Endometrial microvascular endothelial cells (primary cell): ENCODE measurements around the gene PNMT. TPM values are rescaled to one million over a fixed set of nuclear protein-coding genes. Genes with fewer than 3 reads are reported as not detected.

Source experiments
- in situ Hi-C: cut with HindIII; loops from 2 replicates; pipeline ENCODE4 v1.10.0; 2017; ENCODE audit warnings: low sequenced_read_pairs, low pct_unique_long_range_greater_than_20kb; ENCODE audit errors: inconsistent ontology term
- total RNA-seq: library from RNA; depleted of rRNA; stranded (reverse); fragments of >200 nt; gene quantifications from one replicate; pipeline ENCODE4 v1.2.3, GENCODE V29; 2015; ENCODE audit errors: inconsistent ontology term

The PNMT gene
- total RNA-seq, 1 donor from 2014 or later, result not detected

- in situ Hi-C loops, result no loop called here
Observed at GRCh38 chr17:39632153-39632941, 35.9 kb upstream of the PNMT start.

DNA sequence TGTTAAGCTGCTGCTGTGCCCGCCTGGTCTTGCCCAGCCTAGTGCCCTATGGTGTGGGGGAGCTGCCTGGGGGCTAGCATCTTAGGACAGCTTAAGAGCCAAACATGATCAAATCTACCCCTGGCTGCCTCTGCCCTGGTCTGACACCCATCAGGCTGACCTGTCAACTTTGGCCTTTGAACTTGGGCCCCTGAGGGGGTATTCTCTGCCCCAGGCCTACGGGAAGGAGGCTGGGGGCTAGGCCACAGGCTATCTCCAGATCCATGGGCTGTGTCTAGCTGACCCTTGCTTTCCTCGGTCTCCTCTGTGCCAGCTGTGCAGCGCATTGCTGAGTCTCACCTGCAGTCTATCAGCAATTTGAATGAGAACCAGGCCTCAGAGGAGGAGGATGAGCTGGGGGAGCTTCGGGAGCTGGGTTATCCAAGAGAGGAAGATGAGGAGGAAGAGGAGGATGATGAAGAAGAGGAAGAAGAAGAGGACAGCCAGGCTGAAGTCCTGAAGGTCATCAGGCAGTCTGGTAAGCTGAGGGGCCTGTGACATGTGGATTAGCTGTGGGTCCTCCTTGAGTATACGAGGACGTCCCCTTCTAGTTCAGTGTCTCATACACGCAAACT is 34.6 kb upstream of the PNMT start:
- in situ Hi-C loops, result no loop called here

DNA sequence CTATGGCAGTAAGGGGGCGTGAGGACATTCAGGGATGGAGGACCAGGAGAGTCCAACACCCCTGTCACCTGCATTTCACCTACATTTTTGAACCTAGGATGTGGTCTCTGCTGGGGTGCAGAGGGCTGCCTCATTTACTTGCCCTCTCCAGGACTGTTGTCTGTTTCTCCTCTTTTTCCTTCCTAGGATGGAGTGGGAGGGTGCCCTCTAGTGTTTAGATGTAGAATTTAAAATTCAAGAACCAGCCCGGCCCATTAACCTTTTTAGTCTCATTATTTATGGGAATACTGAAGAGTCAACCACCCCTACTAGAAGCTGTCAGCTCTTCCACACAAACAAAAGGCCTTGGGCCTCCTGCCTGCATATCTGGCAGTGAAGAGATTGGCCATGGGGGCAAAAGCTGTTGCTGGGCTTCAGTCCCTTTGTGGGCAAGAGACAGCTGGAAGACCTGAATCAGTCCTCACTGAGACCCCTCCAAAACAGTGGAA is 33.8 kb upstream of the PNMT start:
- in situ Hi-C loops, result no loop called here

DNA sequence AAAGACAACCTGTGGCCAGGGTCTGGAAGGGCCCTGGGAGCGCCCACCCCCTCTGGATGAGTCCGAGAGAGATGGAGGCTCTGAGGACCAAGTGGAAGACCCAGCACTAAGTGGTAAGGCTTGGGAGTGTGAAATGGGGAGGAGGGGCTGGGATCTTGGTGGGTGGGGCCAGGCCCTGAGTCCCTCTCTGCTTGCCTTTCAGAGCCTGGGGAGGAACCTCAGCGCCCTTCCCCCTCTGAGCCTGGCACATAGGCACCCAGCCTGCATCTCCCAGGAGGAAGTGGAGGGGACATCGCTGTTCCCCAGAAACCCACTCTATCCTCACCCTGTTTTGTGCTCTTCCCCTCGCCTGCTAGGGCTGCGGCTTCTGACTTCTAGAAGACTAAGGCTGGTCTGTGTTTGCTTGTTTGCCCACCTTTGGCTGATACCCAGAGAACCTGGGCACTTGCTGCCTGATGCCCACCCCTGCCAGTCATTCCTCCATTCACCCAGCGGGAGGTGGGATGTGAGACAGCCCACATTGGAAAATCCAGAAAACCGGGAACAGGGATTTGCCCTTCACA is 32.6 kb upstream of the PNMT start:
- in situ Hi-C loops, result no loop called here

GRCh38 chr17:39636587-39636926 is 31.7 kb upstream of the PNMT start:
- in situ Hi-C loops, result no loop called here

DNA sequence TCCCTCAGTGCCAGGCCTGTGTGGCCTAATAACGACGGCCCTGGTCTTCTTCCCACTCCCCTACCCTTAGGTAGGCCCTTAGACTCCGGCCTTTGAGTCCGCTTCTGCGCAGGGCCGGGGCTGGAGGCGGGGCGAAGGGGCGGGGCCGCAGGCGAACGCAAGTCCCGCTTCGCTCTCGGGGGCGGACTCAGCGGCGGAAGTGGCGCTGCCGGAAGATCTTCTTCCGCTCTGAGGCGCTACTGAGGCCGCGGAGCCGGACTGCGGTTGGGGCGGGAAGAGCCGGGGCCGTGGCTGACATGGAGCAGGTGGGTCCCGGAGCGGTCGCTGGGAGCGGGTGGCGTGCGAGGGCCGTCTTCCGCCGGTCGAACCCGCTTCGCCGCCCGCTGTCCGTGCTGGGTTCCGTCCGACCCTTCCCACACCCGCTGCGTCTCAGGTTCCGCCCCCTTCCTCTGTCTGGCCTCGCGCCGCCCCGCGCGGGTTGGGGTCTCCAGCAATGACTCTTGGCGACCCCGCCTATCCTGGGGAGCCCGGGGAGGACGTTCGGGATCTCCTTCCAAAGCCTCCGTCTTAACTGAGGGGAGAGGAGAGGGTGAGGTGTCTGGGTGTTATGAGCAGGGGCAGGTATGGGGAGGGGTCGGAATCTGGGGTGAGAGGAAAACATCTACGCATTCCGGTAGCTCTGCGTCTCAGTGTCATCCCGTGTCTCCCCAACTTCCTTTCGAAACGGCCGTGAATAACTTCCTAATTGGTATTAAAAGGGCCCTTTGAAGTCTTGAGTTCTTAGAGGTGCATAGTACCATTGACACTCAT is 31.1 kb upstream of the PNMT start, which contains the start of gene STARD3:
STARD3 (plus strand) TSS at position 218 of the 810 bp plus-strand sequence. CDS start 16,388 bp downstream, outside the sequence.
- in situ Hi-C loops, result no loop called here

GRCh38 chr17:39638317-39638716 is 29.9 kb upstream of the PNMT start:
- in situ Hi-C loops, result no loop called here

DNA sequence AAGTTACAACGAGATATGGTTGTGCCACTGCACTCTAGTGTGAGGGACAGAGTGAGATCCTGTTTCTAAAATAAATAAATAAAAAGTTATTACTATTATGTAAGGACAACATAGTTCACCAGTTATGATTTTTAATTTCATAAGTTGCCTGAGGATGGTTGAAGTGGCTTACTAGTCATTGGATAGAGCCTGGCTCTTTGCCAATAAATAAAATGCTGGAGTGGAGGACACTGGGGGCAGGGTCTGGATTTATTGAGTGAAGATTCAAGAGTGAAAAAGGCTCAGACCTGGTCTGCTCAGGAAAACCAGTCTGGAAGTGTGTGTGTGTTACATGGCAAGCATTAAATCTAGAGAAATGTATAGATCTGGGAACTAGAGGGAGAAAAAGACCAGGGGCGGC is 29.2 kb upstream of the PNMT start:
- in situ Hi-C loops, result no loop called here

DNA sequence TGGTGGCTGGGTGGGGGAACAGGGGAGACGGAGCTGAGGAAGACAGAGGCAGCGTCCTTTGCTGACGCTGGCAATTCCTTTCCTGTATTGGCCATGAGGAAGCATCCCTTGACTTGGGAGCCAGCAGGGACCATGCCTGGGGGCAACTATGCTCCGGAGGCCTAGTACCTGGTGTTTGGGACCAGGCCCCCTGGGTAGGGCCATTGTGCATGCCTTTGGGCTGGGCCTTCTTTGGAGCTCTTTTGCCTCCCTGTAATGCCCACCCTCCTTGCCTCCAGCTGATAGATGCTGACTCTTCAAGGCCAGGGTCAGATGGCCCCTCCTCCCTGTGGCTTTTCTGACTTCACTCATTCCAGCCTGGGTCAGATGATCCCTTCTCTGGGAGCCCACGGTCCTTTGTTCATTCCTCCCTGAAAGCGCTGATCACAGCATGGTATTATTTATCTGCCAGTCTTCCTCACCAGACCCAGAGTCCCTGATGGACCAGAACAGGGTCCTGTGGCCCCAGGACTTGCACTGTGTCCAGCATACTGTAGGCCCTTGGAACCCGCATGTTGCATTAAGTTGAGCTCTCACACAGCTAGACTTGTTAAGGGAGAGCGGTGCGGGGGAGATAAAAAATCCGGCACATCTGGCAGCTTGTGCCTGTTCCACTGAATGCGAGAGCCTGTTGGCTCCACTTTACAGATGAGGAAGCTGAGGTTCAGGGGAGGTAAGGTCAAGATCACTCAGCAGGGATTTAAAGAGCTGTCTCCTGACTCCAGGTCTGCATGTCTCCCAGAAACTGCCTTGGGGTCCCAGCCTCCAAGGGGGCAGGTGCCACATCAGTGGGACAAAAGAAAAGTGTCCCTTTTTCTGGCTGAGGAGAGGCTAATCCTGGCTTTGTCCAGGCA is 28.4 kb upstream of the PNMT start:
- in situ Hi-C loops, result no loop called here

DNA sequence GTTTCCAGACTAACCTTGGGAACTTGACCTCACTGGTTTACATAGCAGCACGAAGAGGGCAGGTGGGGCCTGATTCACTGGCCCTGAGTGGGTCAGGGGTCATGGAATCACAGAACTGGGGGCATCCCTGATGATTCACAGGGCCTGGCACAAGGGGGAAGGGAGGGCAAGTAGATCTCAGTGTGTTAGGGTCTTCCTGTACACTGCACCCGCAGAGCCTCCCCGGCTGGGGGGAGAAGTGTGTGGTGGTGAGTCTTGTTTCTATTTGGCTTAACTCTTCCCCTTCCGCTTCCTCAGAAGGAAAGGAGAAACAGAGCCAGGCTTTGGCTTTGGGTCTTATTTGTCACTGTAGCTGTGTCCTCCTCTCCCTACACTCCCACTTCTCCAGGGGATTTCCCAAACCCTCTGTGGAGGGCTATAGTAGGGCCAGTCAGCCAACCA is 27.6 kb upstream of the PNMT start:
- in situ Hi-C loops, result no loop called here

- in situ Hi-C loops, result no loop called here
Observed at GRCh38 chr17:39641097-39641496, 27.2 kb upstream of the PNMT start.

GRCh38 chr17:39641883-39642282 is 26.4 kb upstream of the PNMT start:
- in situ Hi-C loops, result no loop called here

DNA sequence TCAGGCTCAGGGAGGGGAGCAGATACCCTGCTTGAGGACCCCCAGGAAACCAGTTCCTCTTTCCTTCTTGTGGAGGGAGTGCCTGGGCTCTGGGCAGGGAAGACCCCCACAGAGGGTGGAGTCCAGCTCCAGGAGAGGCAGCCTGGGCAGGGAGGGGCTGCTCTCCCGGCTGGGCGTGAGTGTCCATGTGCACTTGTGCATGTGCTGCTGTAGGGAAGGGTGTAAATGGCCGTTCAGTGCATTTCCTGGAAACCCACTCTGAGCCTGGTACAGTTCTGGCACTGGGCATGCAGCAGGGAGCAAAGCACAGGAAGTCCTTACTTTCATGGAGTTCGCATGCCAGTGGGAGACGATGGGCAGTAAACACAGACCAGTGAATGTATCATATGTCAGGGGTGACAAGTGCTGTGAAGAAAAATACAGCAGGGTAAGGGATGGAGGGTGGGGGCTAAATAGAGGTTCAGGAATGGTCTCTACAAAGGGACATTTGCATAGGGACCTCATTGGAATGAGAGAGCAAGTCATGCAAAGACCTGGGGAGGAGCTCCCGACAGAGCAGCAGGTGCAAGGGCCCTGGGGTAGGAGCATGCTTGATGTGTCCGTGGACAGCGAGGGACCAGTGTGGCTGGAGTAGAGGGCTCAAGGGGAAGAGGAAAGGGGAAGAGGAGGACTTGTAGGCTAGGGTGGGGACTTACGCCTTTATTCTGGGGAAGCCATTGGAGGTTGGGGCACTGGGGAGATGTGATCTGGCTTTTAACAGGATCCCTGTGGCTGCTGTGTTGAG is 25.8 kb upstream of the PNMT start:
- in situ Hi-C loops, result no loop called here

- in situ Hi-C loops, result no loop called here
Observed at GRCh38 chr17:39643271-39643670, 25.0 kb upstream of the PNMT start.

DNA sequence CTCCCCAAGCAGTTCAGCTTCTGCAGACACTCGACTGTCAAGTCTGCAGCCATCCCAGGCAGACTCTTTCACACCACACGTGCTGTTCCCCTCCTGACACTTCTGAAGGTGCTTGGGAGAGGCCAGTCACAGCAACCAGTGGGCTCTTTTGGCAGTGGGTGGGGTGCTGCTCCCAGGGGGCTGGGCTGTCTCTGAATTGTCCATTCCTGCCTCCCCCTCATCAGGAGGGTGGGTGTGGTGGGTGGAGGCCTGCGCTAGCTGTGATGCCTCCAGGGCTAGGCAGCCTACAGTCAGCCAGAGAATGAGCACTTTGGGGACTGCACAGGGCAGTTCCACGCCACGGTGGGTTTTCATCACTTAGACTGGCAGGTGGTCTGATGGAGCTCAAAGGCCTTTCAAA is 21.0 kb upstream of the PNMT start:
- in situ Hi-C loops, result no loop called here

DNA sequence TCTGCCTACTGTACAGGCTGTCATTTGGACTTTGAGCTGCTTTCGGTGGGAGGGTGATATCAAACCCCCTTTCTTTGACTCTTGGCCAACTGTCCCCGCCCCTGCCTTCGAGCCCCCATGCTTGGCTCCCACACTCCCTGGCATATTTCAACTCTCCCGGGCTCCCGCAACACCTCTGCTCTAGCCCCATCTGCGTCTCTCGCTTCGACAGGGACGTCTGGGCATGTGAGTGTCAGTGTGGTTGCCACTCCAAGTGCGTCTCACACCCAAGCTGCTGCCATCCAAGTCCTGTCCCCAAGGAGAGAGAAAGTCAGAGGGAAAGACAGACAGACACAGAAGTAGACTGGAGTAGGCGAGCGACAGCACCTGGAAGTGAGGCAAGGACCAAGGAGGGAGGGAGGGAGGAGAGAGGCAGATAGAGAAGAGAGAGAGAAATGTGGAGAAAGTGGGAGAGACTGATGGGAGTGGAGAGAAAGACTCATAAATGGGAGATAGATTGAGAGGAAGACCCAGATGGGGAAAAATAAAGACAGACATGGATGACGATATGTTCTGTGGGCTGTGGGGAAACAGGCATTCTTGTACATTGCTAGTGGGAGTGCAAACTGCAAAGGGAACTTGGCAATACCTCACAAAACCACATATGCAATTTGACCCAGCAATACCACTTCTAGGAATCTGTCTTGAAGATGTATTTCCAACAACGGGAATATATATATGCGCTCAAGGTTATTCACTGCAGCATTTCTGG is 19.5 kb upstream of the PNMT start:
- in situ Hi-C loops, result no loop called here

GRCh38 chr17:39650121-39650579 is 18.1 kb upstream of the PNMT start:
- in situ Hi-C loops, result no loop called here
